ENCODE data around the gene C11orf52.

C11orf52 gene

GRCh38 chr11:111939836-111940604 is 21.3 kb downstream of the C11orf52 start:
- DNase-seq = no peak

- no peak for DNase-seq
Observed at GRCh38 chr11:111941963-111942362, 23.2 kb downstream of the C11orf52 start.

GRCh38 chr11:111942829-111943228 is 24.1 kb downstream of the C11orf52 start:
- DNase-seq = no peak

DNA sequence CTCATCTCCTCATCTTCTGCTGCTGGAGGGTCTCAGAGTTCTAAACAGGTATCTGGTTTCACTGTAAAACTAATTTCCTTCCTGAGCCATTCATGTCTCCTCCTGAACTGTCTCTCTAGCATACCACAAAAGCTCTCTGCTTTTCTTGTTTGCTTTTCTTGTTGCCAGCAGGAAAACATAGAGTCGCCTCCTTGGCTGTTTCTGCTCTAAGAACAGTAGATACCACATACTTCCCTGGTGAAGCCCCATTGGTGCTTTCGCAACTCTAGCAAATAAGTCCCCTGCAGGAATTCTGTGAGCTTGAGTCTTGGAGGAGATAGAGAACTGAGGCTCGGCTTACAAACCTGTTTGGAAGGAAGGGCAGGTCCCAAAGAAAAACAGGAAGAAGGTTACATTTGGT is 25.4 kb downstream of the C11orf52 start:
- DNase-seq = no peak

- no peak for DNase-seq
Observed at GRCh38 chr11:111944651-111945051, 25.9 kb downstream of the C11orf52 start.

DNA sequence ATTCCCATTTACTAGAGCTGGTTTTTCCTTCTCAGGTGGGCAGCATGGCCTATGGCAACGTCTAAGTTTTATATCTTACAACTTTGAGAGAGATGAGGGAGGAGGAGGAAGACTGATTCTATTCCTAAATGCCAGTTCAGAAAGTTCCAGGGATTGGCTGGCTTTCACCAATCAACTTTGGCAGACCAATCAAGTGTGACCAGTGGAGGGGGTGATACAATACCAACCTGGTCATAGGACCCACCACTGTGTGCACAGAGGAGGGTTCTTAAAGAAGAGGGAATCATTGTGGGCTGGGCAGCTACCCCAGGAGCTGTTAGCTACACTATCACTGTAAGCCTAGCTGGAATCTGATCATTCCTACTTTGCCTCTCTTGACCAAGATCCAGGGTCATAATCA is 26.5 kb downstream of the C11orf52 start:
- DNase-seq = no peak

DNA sequence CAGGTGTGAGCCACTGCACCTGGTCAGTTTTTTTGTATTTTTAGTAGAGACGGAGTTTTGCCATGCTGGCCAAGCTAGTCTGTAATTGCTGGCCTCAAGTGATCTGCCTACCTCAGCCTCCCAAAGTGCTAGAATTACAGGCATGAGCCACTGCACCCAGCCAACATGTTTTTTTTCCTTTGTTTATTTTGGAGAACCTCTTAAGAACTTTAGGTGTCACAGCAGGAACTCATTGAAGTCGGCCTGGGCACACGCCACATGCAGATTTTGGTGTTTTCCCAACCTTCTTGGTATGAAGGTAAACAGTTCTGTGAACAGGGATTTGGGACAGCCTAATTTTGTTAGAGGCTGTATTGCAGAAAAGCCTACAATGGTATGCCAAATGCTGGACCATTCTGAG is 27.8 kb downstream of the C11orf52 start:
- no peak for DNase-seq

DNA sequence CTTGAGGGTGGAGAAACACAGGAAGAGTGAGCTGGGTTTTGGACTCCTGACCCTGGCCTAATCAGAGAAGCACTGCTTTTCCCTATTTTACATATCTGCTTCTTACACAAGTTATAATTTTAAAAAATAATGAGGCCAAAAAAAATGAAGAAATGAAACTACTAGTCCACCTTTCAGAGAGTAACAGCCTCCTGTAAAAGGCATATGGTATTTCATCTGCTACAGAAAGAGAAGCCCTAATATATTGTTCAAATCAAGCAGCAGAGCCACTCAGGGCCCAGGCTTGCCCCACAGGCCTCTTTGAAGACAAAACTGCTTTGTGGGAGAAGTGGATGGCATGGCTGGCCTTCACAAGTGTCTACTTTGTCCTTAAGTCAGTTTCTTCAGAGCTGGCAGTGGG is 28.4 kb downstream of the C11orf52 start:
- DNase-seq = no peak

GRCh38 chr11:111949519-111950426 is 31.1 kb downstream of the C11orf52 start:
- no peak for DNase-seq

GRCh38 chr11:111951565-111951964 is 32.9 kb downstream of the C11orf52 start:
- DNase-seq = no peak

DNA sequence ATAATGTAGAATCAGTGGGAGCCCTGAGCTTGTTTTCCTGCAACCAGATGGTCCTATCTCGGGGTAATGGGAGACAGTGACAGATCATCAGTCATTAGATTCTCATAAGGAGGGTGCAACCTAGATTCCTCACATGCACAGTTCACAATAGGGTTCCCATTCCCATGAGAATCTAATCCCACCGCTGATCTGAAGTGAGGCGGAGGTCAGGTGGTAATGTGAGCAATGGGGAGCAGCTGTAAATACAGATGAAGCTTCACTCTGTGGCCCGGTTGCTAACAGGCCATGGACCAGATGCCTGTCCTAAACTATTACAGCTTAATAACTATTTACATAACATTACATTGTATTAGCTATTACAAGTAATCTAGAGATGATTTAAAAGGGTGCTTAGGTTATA is 35.4 kb downstream of the C11orf52 start:
- no peak for DNase-seq

DNA sequence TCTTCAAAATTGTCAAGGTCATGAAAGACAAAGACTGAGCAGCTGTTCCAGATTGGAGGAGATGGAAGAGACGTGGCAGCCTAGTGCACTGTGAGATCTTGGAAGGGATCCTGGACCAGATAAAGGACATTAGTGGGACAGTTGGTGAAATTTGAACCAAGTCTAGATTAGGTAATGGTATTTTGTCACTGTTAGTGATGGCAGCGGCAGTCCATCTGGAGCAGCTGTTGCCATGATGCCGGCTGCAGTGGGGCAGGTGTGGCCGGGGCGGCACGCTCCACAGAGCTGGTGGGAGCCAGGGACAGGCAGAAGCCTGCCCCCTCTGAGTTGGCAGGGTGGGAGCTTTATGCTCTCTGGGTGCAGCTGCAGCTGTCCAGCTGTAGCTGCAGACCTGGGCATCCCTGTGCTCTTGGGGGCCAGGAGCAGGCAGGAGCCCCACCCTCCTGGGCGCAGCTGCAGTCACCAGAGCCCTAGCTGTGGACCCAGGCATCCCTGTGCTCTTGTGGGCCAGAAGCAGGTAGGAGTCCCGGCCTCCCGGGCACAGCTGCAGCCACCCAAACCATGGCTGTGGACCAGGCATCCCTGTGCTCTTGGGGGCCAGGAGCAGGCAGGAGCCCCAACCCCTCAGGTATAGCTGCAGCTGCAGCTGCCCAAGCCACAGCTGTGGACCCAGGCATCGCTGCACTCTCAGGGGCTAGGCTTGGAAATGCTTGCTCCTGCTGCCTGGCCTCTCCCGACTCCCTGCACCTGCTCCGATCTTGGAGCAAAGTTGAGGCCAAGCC is 39.1 kb downstream of the C11orf52 start:
- DNase-seq = no peak

DNA sequence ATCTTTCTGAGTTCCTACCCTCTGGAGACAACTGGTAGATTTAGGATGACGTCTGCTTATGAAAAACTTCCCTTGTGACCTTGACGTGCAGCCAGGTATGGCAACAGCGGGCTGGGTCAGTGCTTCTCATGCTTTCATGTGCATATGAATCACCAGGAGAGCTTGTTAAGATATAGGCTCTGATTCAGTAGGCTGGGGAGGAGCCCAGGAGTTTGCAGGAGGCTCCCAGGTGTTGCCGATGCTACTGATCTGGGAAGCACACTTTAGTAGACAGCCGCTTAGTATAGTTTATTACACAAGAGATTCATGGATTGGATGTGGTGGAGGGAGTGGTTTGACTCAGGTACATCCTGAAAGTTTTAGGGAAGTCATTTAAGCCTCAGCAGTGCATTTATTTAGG is 42.2 kb downstream of the C11orf52 start:
- DNase-seq = no peak

- DNase-seq = no peak
Observed at GRCh38 chr11:111961389-111962300, 42.9 kb downstream of the C11orf52 start.

- no peak for DNase-seq
Observed at GRCh38 chr11:111963931-111964340, 45.2 kb downstream of the C11orf52 start.

GRCh38 chr11:111966678-111967077 is 48.0 kb downstream of the C11orf52 start:
- DNase-seq = no peak

DNA sequence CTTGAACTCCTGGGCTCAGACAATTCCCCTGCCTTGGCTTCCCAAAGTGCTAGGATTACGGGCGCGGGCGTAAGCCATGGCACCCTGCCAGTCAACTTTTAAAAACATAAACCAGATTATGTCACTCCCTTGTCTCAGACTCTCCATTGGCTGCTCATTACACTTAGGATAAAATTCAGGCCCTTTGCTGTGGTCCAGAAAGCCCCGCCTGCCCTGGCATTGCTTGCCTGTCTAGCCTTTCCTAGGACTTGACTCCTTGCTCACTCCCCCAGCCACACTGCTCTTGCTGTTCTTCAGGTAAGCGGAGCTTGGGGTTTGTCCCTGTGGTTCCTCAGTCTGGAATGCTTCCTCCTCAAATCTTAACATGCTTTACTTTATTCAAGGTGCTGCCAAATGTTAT is 48.9 kb downstream of the C11orf52 start:
- DNase-seq = no peak

DNA sequence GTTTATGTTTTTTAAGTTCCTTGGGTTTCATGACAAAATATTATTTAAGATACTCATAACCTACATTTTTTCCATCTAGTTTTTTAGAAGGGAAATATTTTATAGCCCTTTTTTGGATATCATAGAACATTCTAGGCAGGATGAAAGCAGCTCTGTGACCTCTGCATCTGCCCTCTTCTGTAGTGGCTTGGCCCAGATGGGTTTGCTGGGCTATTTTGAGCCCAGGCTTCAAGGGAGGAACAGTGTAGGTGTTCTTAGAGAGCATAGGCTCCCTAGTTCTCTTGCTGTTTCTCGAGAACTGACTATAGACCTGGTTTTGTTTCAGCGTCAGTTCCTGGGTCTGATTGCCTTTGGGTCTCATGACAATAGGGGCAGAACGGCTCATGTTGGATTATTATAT is 50.6 kb downstream of the C11orf52 start:
- no peak for DNase-seq

GRCh38 chr11:111974446-111974845 is 55.7 kb downstream of the C11orf52 start:
- DNase-seq = no peak

DNA sequence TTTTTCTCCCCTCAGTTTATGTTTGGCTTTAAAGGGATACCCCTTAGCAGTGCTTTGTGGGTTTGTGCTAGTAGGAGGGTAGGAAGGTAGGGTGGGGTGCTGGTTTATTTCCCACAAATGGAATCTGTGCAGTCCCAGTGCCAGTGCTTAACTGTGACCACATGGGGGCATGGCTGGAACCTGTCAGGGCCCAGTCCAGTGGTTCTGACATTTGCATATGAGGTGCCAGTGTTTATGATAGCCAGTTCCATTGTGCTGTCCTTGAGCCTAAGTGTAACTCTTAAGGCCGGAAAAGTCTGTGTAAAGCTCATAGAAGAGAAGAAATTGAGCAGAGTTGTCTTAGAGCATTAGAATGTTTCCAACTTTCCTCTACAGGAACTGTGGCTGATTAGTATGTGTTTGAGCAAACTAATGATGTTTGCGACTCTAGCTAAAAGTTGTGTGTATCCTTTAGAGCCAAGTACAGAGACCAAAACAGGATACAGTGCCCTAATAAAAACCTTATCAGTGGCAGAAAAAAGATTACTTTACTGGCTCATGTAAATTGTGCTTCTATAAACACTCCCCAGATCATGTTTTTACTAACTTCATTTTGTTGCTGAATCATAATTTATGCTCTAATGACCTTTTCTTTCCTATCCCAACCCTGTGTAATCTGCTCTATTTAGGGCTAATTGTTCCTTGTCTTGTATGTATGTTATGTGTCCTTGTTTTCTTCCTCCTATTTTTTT is 56.5 kb downstream of the C11orf52 start:
- no peak for DNase-seq

GRCh38 chr11:111976119-111976766 is 57.5 kb downstream of the C11orf52 start:
- no peak for DNase-seq
